WI38 (cell line): ENCODE data around the gene CCND3.

Experiments used
- H3K4me3 ChIP-seq: 2 replicates; pipeline ENCODE4 v1.5.1; 2011; ENCODE audit warnings: low read depth, mild to moderate bottlenecking, control low read depth, low read length
- TF ChIP-seq, protein P1 (sequence below): IDR thresholded peaks from 2 replicates; pipeline ENCODE4 v1.5.1; 2012; ENCODE audit warnings: low read depth, mild to moderate bottlenecking, control low read depth, low read length

Gene CCND3

DNA sequence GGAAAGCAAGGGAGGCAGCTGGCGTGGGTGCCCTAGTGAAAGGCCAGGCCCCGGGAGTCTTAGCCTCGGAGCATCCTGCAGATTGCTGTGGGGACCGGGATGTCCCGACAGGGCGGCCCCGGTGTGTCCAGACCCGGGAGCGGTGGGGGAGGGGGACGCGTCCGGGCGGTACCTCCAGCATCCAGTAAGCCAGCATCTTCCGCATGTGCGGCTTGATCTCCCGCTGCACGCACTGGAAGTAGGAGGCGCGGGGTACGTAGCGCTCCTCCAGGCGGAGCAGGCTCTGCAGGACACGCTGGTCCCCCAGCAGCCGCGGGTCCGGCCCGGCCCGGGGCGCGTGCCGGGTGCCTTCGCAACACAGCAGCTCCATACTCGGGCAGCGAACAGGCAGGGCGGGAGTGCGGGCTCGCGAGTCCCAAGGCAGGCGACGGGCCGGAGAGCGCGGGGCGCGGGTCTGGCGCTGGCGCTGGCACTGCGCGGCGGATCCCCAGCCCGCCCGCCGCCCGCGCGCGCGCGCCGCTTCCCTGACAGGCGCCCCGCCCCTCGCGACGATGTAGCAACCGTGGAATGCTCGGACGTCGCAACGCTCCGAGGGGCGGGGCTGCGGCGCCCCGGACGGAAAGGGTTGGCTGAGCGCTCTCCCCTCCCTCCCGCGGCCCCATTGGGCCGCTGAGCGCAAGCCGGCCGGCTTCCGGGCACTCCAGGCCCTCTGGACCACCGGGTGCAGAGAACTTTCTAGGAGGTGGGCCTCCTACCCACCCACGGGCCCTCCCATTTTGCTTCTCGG lies at the start of gene CCND3:
Gene CCND3, minus strand, starts transcription at position 529 of the 787 bp plus-strand sequence. Its CDS starts 159 bp downstream, at position 370.
- H3K4me3 ChIP-seq: peak within 1 kb of the TSS; percentile 78
- TF ChIP-seq, protein P1, sequence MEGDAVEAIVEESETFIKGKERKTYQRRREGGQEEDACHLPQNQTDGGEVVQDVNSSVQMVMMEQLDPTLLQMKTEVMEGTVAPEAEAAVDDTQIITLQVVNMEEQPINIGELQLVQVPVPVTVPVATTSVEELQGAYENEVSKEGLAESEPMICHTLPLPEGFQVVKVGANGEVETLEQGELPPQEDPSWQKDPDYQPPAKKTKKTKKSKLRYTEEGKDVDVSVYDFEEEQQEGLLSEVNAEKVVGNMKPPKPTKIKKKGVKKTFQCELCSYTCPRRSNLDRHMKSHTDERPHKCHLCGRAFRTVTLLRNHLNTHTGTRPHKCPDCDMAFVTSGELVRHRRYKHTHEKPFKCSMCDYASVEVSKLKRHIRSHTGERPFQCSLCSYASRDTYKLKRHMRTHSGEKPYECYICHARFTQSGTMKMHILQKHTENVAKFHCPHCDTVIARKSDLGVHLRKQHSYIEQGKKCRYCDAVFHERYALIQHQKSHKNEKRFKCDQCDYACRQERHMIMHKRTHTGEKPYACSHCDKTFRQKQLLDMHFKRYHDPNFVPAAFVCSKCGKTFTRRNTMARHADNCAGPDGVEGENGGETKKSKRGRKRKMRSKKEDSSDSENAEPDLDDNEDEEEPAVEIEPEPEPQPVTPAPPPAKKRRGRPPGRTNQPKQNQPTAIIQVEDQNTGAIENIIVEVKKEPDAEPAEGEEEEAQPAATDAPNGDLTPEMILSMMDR: no peak

DNA sequence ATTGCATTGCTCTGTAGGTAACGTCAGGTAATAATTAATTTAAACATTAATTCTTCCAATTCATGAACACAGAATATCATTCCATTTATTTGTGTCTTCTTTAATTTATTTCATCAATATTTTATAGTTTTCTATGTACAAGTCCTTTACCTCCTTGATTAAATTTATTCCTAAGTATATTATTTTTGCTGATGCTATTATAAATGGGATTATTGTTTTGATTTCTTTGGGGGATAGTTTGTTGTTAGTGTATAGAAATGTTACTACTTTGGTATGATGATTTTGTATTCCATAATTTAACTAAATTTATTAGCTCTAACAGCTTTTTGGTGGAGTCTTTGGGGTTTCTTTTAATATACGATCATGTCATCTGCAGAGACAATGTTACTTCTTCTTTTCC lies 44.7 kb upstream of the CCND3 start:
- TF ChIP-seq, protein P1: no peak
- no peak overlapping the region for H3K4me3 ChIP-seq

DNA sequence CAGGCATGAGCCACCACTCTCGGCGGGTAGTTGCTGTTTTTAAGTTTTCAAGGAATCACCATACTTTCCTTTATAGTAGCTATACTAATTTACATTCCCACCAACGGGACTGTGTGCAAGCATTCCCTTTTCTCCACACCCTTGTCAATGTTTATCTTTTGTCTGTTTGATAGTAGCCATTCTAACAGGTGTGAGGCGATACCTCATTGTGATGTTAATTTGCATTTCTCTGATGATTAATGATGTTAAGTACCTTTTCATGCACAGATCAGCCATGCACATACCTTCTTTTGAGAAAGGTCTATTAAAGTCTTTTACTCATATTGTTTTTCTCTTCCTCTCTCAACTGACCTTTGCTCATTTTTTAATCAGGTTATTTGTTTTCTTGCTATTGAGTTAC lies 43.0 kb upstream of the CCND3 start:
- no peak overlapping the region for H3K4me3 ChIP-seq
- TF ChIP-seq, protein P1: no peak

DNA sequence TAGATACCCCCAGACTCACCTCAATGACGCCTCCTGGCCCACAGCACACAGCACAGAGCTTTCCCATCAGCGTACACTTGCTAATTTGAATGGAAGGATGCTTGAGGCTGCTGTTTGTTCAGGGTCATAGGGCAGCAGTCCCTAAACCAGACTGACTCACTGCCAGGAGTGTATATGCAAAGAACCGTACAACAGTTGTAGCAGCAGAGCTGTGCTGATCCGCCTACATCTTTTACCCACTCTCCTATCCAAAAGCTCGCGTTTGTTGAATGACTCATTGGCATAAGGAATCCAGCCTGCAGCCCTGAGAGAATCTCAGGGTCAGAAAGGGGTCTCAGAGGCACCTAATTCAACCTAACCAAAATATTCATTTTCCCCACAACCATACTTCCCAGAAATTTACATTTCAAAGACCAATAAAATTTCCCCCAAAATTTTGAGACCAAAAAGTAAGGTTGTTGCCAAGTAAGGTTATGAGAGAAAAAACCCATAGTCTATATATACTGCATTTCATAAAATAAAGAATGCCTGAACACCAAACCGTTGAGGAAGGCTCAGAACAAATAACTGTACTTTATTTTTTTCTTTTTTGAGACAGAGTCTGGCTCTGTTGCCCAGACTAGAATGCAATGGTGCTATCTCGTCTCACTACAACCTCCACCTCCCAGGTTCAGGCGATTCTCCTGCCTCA lies 35.3 kb upstream of the CCND3 start:
- H3K4me3 ChIP-seq: no peak overlapping the region
- TF ChIP-seq, protein P1: no peak

DNA sequence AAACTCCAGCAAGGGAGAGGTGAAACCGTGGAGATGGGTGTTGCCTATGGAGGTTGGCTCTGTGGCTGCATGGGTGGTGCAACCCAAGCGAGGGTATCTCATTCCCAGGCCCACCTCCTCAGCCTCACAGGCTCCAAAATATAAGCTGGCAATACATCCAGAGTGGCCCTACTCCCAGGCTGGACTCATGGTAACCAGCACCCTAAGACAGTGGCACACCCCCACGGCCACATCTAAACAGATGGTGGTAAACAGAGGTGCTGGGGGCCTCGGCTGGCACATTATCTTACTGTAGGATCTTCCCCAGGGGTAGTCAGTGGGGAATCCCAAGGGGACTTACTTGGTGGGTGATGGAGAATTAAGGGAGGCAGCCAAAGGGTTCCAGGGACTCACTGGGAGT lies 33.7 kb upstream of the CCND3 start:
- TF ChIP-seq, protein P1: no peak
- no peak overlapping the region for H3K4me3 ChIP-seq

DNA sequence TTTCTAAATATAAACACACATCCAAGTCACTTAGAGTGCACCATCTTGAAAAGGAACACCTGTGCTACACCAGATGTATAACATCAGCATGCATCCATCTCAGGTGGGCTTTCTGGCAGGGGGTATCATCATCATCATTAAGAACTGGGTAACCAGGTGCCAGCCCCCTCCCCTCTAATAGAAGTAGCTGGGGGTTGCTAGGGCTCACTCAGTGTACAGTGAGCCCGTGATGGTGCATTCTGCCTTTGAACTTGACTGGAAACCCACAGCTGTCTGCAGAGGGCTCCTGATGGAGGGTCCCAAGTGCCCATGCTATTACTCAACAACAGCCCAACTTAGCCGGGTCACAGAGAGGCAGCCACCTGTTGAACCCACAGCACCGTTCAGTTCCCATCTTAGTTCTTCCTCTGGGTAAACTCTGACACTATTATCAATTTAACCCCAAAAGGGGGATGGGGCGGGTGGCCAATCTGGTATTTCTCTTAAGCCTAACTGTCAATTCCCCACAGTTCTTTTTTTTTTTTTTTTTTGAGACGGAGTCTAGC lies 32.7 kb upstream of the CCND3 start:
- H3K4me3 ChIP-seq: no peak overlapping the region
- TF ChIP-seq, protein P1: no peak

DNA sequence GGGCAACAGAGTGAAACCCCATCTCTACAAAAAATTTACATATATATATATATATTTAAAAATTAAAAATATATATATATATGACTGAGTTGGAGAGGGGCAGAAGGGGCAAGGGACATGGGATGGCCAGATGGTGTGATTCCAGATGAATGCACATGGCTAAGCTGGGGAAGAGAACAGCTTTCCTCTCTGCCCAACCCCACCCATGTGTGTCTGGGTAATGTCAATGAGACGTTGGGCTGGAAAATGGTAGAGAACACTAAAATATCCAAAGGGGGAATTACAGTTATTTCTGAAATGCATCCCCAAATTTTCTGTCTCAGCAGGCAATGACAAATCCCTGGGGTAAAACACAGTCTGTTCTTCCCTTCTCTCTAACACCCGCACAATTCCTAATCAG lies 31.2 kb upstream of the CCND3 start:
- no peak overlapping the region for H3K4me3 ChIP-seq
- TF ChIP-seq, protein P1: no peak
